EL (cell line): ENCODE results near the gene SPRY2.
"Not testable (repeated sequence)": the region's sequence is repeated elsewhere in the genome, so short reads cannot be mapped to it uniquely, and the experiment has no call there.

Experiments
- DNase-seq: peaks from one replicate; pipeline ENCODE4 v3.0.0-alpha.2; 2016

The SPRY2 gene

GRCh38 chr13:80348314-80348713 is 7.4 kb upstream of the SPRY2 start:
- DNase-seq: no peak

- no peak for DNase-seq
Measured at GRCh38 chr13:80345771-80346510, 5.0 kb upstream of the SPRY2 start.

GRCh38 chr13:80344032-80344431 is 3.1 kb upstream of the SPRY2 start:
- DNase-seq: not testable (repeated sequence)

- peak; percentile 81 for DNase-seq
Measured at GRCh38 chr13:80342471-80343371, 1.8 kb upstream of the SPRY2 start.

GRCh38 chr13:80341756-80342370 is 937 bp upstream of the SPRY2 start:
- DNase-seq: peak; percentile 48

- DNase-seq: no peak
Measured at GRCh38 chr13:80340651-80341100, 250 bp downstream of the SPRY2 start.

- peak; percentile 50 for DNase-seq
Measured at GRCh38 chr13:80339912-80340650, 845 bp downstream of the SPRY2 start.

- no peak for DNase-seq
Measured at GRCh38 chr13:80339563-80339911, 1.4 kb downstream of the SPRY2 start.

- DNase-seq: peak; percentile 83
Measured at GRCh38 chr13:80338781-80339562, 2.0 kb downstream of the SPRY2 start.

GRCh38 chr13:80337288-80338081 is 3.4 kb downstream of the SPRY2 start:
- peak; percentile 26 for DNase-seq

GRCh38 chr13:80336776-80337287 is 4.1 kb downstream of the SPRY2 start:
- peak; percentile 8 for DNase-seq

GRCh38 chr13:80336370-80336769 is 4.6 kb downstream of the SPRY2 start:
- peak; percentile 15 for DNase-seq

- peak; percentile 36 for DNase-seq
Measured at GRCh38 chr13:80334597-80335260, 6.2 kb downstream of the SPRY2 start.

GRCh38 chr13:80331984-80332383 is 8.9 kb downstream of the SPRY2 start:
- DNase-seq: no peak

GRCh38 chr13:80329250-80329649 is 11.7 kb downstream of the SPRY2 start:
- no peak for DNase-seq

- DNase-seq: no peak
Measured at GRCh38 chr13:80319004-80319403, 21.9 kb downstream of the SPRY2 start.

- DNase-seq: no peak
Measured at GRCh38 chr13:80314711-80315653, 25.9 kb downstream of the SPRY2 start.

- DNase-seq: no peak
Measured at GRCh38 chr13:80313668-80314256, 27.2 kb downstream of the SPRY2 start.

- DNase-seq: peak; percentile 58
Measured at GRCh38 chr13:80312967-80313366, 28.0 kb downstream of the SPRY2 start.
